HCEC 1CT (cell line): ENCODE results near the gene TRAP1.

Experiments
- DNase-seq: peaks from one replicate; pipeline ENCODE4 v3.0.0-alpha.2; 2017

TRAP1 gene

GRCh38 chr16:3717235-3718018 is at the start of gene TRAP1:
TSS of gene TRAP1 (minus strand) at chr16:3717524. CDS start at chr16:3717508, 16 bp downstream.
- DNase-seq = peak; percentile 82

GRCh38 chr16:3766177-3766576 is 48.9 kb upstream of the TRAP1 start:
- no peak for DNase-seq

- no peak for DNase-seq
Observed at GRCh38 chr16:3764409-3764808, 47.1 kb upstream of the TRAP1 start.

GRCh38 chr16:3762107-3762750 is 44.9 kb upstream of the TRAP1 start:
- no peak for DNase-seq

DNA sequence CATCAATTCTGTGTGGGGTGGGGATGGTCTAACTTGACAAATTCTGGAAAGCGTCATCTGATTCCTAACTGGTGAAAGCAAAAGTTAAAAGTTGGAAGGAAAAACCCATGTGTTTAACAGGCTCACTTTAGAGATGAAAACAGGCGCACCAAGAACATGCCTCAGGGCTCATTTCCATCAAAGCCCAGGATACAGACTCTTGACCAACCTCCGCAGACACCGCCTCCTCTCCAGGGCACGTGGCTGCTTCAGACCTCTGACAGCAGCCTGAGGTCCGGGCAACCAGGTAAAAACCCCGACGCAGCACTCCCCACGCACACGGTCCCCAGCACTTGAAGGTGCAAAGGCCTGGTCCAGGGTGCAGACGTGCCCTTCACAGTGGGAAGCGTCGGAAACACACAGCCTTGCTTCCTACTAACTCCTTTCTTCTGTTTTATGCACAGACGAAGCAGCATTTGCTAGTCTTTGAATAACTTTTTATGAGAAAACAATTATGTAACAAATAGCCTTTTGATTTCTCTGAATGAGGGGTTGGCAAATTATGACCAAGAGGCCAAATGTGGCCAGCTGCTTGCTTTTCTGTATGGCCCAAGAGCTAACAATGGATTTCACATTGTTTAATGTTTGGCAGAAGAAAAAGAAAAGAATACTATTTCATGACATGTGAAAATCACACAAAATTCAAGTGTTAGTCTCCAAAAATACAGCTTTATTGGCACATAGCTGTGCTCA is 44.2 kb upstream of the TRAP1 start:
- DNase-seq = no peak

DNA sequence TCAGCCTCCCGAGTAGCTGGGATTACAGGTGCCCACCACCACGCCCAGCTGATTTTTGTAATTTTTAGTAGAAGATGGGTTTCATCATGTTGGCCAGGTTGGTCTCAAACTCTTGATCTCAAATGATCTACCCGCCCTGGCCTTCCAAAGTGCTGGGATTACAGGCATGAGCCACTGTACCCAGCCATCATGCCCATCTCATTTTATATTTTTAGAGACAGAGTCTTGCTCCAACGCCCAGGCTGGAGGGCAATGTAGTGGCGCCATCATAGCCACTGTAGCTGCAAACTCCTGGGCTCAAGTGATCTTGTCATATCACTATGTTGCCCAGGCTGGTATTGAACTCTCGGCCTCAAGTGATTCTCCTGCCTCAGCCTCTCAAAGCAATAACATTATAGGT is 43.2 kb upstream of the TRAP1 start:
- no peak for DNase-seq

DNA sequence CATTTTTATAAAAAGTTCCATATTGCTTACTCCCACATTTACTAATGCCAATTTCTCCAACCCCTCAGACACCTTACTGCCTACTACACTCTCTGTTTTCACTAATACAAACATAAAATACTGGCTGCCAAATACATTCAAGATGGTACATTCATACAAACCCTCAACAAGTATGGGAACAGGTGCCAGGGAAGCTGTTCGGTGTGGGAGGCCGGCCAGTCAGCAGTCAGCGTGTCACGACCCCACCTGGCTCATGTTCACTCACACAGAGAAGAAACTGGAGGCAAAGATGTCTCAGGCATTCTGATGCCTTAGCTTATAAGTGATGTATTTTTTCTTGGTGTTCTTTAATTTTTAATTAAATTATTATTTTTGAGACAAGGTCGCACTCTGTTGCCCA is 42.4 kb upstream of the TRAP1 start:
- DNase-seq = no peak

GRCh38 chr16:3756113-3756512 is 38.8 kb upstream of the TRAP1 start:
- DNase-seq = no peak

GRCh38 chr16:3755249-3755648 is 37.9 kb upstream of the TRAP1 start:
- DNase-seq = no peak

GRCh38 chr16:3754772-3755171 is 37.4 kb upstream of the TRAP1 start:
- DNase-seq = no peak

DNA sequence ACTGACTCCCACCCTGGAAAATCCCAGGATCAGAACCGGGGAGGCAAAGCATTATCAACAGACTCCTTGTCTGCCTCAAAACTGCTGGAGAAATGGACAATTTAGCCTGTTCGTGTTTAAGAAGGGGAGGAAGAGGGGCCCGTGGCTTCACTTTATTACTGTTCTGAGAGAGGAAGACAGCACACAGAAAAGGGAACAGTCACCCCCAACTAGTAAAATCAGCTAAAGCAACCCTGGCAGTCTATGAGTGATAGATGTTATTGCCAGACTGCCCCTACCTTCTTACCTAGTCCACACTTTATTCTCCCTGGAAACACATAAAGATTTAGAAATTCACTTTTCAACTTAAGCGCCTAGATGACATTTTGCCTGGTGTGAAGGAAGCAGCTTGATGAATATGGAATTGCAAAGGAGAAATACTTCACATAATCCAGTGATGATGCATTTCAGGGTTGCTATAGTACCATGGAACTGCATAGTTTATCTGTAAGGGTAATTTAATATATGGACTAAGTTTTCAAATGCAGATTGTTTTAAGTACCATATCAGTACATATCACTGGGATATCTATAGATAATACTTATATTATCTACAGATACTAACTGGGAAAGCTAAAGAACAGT is 36.9 kb upstream of the TRAP1 start:
- peak; percentile 45 for DNase-seq

- DNase-seq = no peak
Observed at GRCh38 chr16:3752984-3753383, 35.7 kb upstream of the TRAP1 start.

GRCh38 chr16:3751878-3752277 is 34.6 kb upstream of the TRAP1 start:
- DNase-seq = no peak

DNA sequence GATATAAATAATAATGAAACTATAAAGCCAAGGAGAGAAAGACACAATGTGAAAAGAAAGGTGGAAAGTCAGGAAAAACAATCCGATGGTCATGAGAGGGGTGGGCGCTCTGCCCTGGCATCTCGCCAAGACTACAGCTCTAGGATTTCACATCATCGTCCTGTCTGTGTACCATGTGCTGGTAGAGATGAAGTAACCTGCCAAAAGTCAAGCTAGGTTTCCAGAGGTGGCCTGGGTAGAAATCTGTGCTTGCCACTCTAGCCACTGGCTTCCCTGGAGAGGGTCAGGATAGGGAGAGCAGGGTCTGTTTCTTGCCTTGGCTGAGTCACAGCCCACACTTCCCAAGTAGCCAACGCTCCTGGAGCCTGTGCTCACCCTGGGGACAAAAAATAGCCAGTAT is 31.0 kb upstream of the TRAP1 start:
- no peak for DNase-seq

- DNase-seq = peak; percentile 28
Observed at GRCh38 chr16:3745751-3746355, 28.5 kb upstream of the TRAP1 start.

DNA sequence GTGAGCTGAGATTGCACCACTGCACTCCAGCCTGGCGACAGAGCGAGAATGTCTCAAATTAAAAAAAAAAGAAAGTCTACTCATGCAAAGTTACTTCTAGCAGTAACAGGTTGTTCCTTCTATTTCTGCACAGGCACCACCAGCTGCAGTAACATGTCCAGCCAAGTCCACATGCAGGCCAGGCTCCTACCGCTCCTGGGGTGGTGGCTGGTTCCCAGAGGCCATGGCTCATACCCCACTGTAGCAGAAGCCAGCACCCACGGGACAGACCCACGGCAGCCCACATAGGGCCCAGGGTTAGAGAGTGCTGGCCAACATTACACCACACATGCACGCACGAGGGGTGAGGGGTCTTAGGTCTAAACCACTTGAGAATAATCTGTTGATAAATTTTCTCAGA is 26.7 kb upstream of the TRAP1 start:
- no peak for DNase-seq

DNA sequence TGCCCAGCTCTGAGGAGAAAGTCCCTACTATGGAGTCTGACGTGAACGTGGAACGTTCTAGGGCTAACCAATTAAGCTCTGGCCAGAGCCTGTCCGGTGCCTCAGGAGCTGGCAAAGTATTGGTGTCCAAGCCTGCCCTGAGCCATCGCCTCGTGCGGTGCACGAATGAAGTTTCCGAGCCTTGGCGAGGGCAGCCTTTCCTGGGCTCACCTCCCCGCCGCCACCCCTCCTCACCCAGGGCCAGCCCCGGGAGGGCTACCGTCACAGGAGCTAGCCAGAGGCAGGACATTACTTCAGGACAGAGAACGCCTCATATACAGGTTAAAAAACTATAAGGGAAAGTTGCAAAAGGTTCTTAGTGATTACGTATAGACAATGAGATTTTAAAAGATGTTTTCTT is 23.6 kb upstream of the TRAP1 start:
- no peak for DNase-seq

- no peak for DNase-seq
Observed at GRCh38 chr16:3740186-3740585, 22.9 kb upstream of the TRAP1 start.

DNA sequence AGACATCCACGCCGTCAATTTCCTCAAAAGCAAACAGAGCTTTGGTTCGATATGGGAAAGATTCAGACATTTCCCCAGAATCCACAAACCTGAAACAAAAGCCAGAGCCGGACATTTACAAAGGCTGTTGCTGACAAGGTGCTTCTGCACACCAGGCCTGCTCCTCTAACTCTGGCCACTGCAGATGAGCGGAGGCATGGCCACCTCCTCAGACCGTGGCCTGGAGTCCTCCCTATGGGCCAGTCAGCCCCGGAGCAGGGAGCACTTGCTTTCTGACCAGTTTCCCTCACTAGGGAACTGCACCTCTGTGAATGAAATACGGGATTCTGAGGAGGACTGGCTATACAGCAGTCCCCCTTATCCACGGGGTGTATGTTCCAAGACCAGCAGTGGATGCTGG is 22.3 kb upstream of the TRAP1 start:
- no peak for DNase-seq

GRCh38 chr16:3738541-3738940 is 21.2 kb upstream of the TRAP1 start:
- DNase-seq = no peak

DNA sequence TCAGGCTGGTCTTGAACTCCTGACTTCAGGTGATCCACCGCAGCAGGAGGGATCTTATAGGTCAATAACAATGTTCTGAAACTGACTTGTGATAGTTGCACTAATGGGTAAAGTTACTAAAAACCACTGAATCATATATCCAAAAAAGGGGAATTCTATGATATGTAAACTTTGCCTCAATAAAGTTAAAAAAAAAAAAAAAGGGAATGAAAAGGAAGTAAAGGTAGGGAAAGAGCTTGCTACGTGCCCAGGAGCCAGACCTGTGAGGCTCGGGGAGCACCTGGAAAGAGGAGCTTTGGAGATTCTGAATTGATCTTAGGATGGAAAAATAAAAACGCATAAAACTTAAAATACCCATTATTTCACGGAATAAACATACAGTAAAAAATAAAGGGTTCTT is 20.8 kb upstream of the TRAP1 start:
- no peak for DNase-seq

DNA sequence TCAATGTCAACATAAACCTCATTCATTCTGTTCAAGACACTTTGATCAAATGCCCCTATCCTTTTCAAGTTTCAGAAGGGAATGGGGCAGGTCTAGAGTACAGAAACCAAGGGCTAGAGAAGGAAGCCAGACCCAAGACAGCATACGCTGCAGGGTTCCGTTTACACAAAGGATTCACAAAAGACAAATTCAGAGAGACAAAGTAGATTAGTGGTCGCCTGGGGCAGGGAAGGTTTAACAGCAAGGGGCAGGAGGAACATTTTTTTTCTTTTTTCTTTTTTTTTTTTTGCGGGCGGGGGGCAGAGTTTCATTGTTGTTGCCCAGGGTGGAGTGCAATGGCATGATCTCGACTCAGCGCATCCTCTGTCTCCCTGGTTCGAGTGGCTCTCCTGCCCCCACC is 19.9 kb upstream of the TRAP1 start:
- DNase-seq = no peak

GRCh38 chr16:3736116-3736515 is 18.8 kb upstream of the TRAP1 start:
- DNase-seq = no peak
